HG03520 (cell line): ENCODE results near the gene POLR2B.

Experiments used
- ATAC-seq: cut with Tn5 transposase; IDR thresholded peaks from one replicate; pipeline ENCODE4 v1.9.1; 2021; ENCODE audit warnings: mild to moderate bottlenecking, moderate library complexity; ENCODE audit not compliant: unreplicated experiment

POLR2B gene

DNA sequence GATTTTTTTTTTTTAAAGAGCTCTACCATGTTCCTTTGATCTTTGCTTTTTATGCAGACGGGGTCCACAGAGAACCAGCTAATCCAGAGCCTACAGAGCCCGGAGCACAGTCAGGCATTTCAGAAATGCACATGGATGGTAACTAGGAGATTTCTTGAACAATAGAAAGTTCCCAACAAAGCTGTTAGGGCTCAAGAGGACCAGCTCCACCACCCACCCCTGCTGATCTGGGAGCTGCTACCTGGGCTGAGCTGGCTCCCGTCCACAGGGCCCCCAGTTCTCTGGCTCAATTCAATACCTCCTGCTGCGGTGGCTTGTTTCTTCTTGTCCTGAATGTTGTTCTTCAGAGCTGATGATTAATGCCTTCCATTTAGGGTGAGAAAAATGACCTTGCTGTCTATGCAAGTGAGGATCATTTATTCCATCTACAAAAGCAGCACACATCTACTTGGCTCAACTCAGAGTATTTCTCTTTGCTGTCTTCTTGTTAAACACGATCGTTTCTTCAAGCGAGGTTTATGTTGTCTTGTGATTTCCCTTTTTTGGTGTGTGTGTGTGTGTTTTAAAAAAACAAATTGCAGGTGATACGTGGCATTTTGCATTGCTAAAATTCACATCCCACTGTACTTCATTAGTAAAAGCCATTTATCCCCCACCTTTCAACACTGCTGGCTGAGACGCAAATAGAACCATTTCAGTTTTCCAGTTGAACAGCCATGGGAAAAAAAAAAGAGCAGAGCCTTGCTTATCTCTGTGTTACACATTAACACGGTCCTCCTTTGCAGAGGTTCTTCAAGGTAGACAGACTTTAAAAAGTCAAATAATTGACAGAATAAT, 100.2 kb downstream of the POLR2B start:
- no peak for ATAC-seq
